ENCODE results near the gene GPRIN3. TPM values are rescaled to one million over a fixed set of nuclear protein-coding genes. Genes with fewer than 3 reads are reported as not detected.

The GPRIN3 gene
- 10 to 100 TPM in 4 of 5 donors, 1 to 10 TPM in 1; 8.9 to 19.8 (median 14.9) TPM for total RNA-seq
- polyA plus RNA-seq: 1 to 10 TPM in 1 of 3 donors, under 1 TPM in 2; 0.40 to 1.1 (median 0.92) TPM
- long read RNA-seq, donor 1, full-length matches to known transcripts: 3 of 3 reads
- long read RNA-seq, donor 1, partial matches to known transcripts: 0 of 3 reads
- long read RNA-seq, donor 1, other reads (novel, unspliced or antisense): 0 of 3 reads
- long read RNA-seq, donor 2, full-length matches to known transcripts: 8 of 8 reads
- long read RNA-seq, donor 2, partial matches to known transcripts: 0 of 8 reads
- long read RNA-seq, donor 2, other reads (novel, unspliced or antisense): 0 of 8 reads
- long read RNA-seq, donor 3, full-length matches to known transcripts: 3 of 3 reads
- long read RNA-seq, donor 3, partial matches to known transcripts: 0 of 3 reads
- long read RNA-seq, donor 3, other reads (novel, unspliced or antisense): 0 of 3 reads
- long read RNA-seq, donor 4, full-length matches to known transcripts: 1 of 1 reads
- long read RNA-seq, donor 4, partial matches to known transcripts: 0 of 1 reads
- long read RNA-seq, donor 4, other reads (novel, unspliced or antisense): 0 of 1 reads
- long read RNA-seq, donor 5, full-length matches to known transcripts: 5 of 5 reads
- long read RNA-seq, donor 5, partial matches to known transcripts: 0 of 5 reads
- long read RNA-seq, donor 5, other reads (novel, unspliced or antisense): 0 of 5 reads
- long read RNA-seq, donor 6, full-length matches to known transcripts: 13 of 13 reads
- long read RNA-seq, donor 6, partial matches to known transcripts: 0 of 13 reads
- long read RNA-seq, donor 6, other reads (novel, unspliced or antisense): 0 of 13 reads
- long read RNA-seq, donor 7, full-length matches to known transcripts: 8 of 8 reads
- long read RNA-seq, donor 7, partial matches to known transcripts: 0 of 8 reads
- long read RNA-seq, donor 7, other reads (novel, unspliced or antisense): 0 of 8 reads
- long read RNA-seq, donor 8, full-length matches to known transcripts: 11 of 11 reads
- long read RNA-seq, donor 8, partial matches to known transcripts: 0 of 11 reads
- long read RNA-seq, donor 8, other reads (novel, unspliced or antisense): 0 of 11 reads
- long read RNA-seq, donor 9, full-length matches to known transcripts: 8 of 8 reads
- long read RNA-seq, donor 9, partial matches to known transcripts: 0 of 8 reads
- long read RNA-seq, donor 9, other reads (novel, unspliced or antisense): 0 of 8 reads
- long read RNA-seq, donor 10, full-length matches to known transcripts: 9 of 9 reads
- long read RNA-seq, donor 10, partial matches to known transcripts: 0 of 9 reads
- long read RNA-seq, donor 10, other reads (novel, unspliced or antisense): 0 of 9 reads

- Histone ChIP-seq H3K27me3 (peaks cover 0 to 12% (median 3%) of the 10 kb centered on the region in 3 donors), H3K9me3 (no peaks in the 10 kb centered on the region), H3K4me1 (peaks cover 18 to 40% (median 28%) of the 10 kb centered on the region in 4 donors), H3K4me3 (peak within 1 kb of the TSS; percentile 70 to 82 (median 74)), H3K36me3 (no peaks in the 10 kb centered on the region), H3K27ac (peak within 1 kb of the TSS; percentile 79 to 89 (median 85))
- intact Hi-C loops (cut with DNase I; ENCODE audit: low total_unique reads): no loop called here
- DNase-seq: peak; percentile 61 to 86
- WGBS, 5 donors: 0 to 1% (median 1%) methylated on average over 37 to 67 of the region's 67 CpGs
- TF ChIP-seq EP300 (IDR thresholded peaks at IDR 0.05) (no peak), POLR2AphosphoS5 (IDR thresholded peaks at IDR 0.05) (peak in 2 of 3 donors; percentile 32 to 55), POLR2A (IDR thresholded peaks at IDR 0.05) (no peak)
- TF ChIP-seq, protein P1, sequence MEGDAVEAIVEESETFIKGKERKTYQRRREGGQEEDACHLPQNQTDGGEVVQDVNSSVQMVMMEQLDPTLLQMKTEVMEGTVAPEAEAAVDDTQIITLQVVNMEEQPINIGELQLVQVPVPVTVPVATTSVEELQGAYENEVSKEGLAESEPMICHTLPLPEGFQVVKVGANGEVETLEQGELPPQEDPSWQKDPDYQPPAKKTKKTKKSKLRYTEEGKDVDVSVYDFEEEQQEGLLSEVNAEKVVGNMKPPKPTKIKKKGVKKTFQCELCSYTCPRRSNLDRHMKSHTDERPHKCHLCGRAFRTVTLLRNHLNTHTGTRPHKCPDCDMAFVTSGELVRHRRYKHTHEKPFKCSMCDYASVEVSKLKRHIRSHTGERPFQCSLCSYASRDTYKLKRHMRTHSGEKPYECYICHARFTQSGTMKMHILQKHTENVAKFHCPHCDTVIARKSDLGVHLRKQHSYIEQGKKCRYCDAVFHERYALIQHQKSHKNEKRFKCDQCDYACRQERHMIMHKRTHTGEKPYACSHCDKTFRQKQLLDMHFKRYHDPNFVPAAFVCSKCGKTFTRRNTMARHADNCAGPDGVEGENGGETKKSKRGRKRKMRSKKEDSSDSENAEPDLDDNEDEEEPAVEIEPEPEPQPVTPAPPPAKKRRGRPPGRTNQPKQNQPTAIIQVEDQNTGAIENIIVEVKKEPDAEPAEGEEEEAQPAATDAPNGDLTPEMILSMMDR (IDR thresholded peaks at IDR 0.05): peak in 1 of 7 experiments; percentile 13
Measured at GRCh38 chr4:89307446-89308160, at the start of gene GPRIN3. TSS of gene GPRIN3 (minus strand) at chr4:89307800. CDS start at chr4:89250110, 57,690 bp downstream.

- no peak overlapping the region for H3K27ac ChIP-seq
- intact Hi-C loops (cut with DNase I; ENCODE audit: low total_unique reads): no loop called here
- no peak for DNase-seq
- TF ChIP-seq POLR2AphosphoS5 (IDR thresholded peaks at IDR 0.05) (no peak), EP300 (IDR thresholded peaks at IDR 0.05) (no peak), POLR2A (IDR thresholded peaks at IDR 0.05) (no peak)
- TF ChIP-seq, protein P1 (IDR thresholded peaks at IDR 0.05): no peak
- no peaks in the 10 kb centered on the region for H3K36me3 ChIP-seq
- no peaks in the 10 kb centered on the region for H3K9me3 ChIP-seq
- no peak overlapping the region for H3K4me3 ChIP-seq
- no peaks in the 10 kb centered on the region for H3K27me3 ChIP-seq
- 94 to 100% (median 97%) methylated on average over 3 of the region's 3 CpGs for WGBS, 5 donors
- no peaks in the 10 kb centered on the region for H3K4me1 ChIP-seq
Measured at GRCh38 chr4:89357340-89357739, 49.7 kb upstream of the GPRIN3 start.

- Histone ChIP-seq H3K36me3 (no peaks in the 10 kb centered on the region), H3K27me3 (no peaks in the 10 kb centered on the region), H3K4me3 (no peak overlapping the region), H3K9me3 (no peaks in the 10 kb centered on the region), H3K27ac (no peak overlapping the region), H3K4me1 (no peaks in the 10 kb centered on the region)
- WGBS, 5 donors: 22 to 50% (median 30%) methylated on average over 1 of the region's 1 CpG
- intact Hi-C loops (cut with DNase I; ENCODE audit: low total_unique reads): no loop called here
- no peak for TF ChIP-seq POLR2A (IDR thresholded peaks at IDR 0.05)
- no peak for TF ChIP-seq EP300 (IDR thresholded peaks at IDR 0.05)
- TF ChIP-seq, protein P1 (IDR thresholded peaks at IDR 0.05): no peak
- TF ChIP-seq POLR2AphosphoS5 (IDR thresholded peaks at IDR 0.05): no peak
- peak; percentile 31 to 40 for DNase-seq
Measured at GRCh38 chr4:89356086-89356485, 48.5 kb upstream of the GPRIN3 start.

Data from stomach (tissue), 19 donors.